Neuronal stem cell (in vitro differentiated cells): ENCODE results near the gene REEP5.

Experiments used
- DNase-seq: peaks from one replicate; pipeline ENCODE4 v3.0.0-alpha.2; 2013; ENCODE audit warnings: low spot score
- H2AFZ ChIP-seq: one replicate; pipeline ENCODE4 v1.6.1; 2013; ENCODE audit warnings: mild to moderate bottlenecking, low read length, inconsistent platforms
- H2AK5ac ChIP-seq: 2 replicates; pipeline ENCODE4 v1.6.1; 2013; ENCODE audit warnings: low read depth, mild to moderate bottlenecking, inconsistent platforms, low read length, moderate library complexity, mixed read lengths
- H2BK120ac ChIP-seq: 2 replicates; pipeline ENCODE4 v1.6.1; 2013; ENCODE audit warnings: low read depth, mild to moderate bottlenecking, inconsistent platforms, low read length, moderate library complexity, mixed read lengths
- H2BK12ac ChIP-seq: one replicate; pipeline ENCODE4 v1.6.1; 2013; ENCODE audit warnings: low read length, inconsistent platforms
- H2BK15ac ChIP-seq: 2 replicates; pipeline ENCODE4 v1.6.1; 2013; ENCODE audit warnings: mild to moderate bottlenecking, low read length, inconsistent platforms, mixed read lengths
- H2BK5ac ChIP-seq: one replicate; pipeline ENCODE4 v1.6.1; 2013; ENCODE audit warnings: inconsistent platforms, mild to moderate bottlenecking, low read length, moderate library complexity
- H3K14ac ChIP-seq: one replicate; pipeline ENCODE4 v1.6.1; 2013; ENCODE audit warnings: low read length, inconsistent platforms
- H3K18ac ChIP-seq: 2 replicates; pipeline ENCODE4 v1.6.1; 2013; ENCODE audit warnings: low read length, inconsistent platforms
- H3K23ac ChIP-seq: 2 replicates; pipeline ENCODE4 v1.6.1; 2013; ENCODE audit warnings: low read depth, mild to moderate bottlenecking, mixed read lengths, low read length, inconsistent platforms; ENCODE audit not compliant: poor library complexity
- H3K27ac ChIP-seq: replicated peaks from 3 replicates; pipeline ENCODE4 v1.5.1; 2013; ENCODE audit warnings: low read length, inconsistent platforms
- H3K27me3 ChIP-seq, 3 experiments: 2 replicates each; pipeline ENCODE4 v1.6.1; 2013; ENCODE audit warnings: low read length in 3 of 3, mild to moderate bottlenecking in 2 of 3, inconsistent platforms in 1 of 3, low read depth in 1 of 3, mixed read lengths in 1 of 3, moderate library complexity in 1 of 3; ENCODE audit not compliant: control insufficient read depth in 3 of 3, insufficient read depth in 3 of 3
- H3K36me3 ChIP-seq, 2 donors: replicated peaks in 1 of 2; 2 replicates each; pipeline ENCODE4 v1.6.1; 2013; ENCODE audit warnings: low read length in 2 of 2; ENCODE audit not compliant: control insufficient read depth in 2 of 2, insufficient read depth in 2 of 2
- H3K4ac ChIP-seq: 2 replicates; pipeline ENCODE4 v1.6.1; 2013; ENCODE audit warnings: inconsistent platforms, mild to moderate bottlenecking, low read length, moderate library complexity
- H3K4me1 ChIP-seq, 2 donors: 1 replicate in 1 of 2; 2 replicates in 1 of 2; pipeline ENCODE4 v1.6.1; 2013; ENCODE audit warnings: low read length in 2 of 2, low read depth in 1 of 2; ENCODE audit not compliant: control insufficient read depth in 2 of 2, insufficient read depth in 1 of 2
- H3K4me2 ChIP-seq: one replicate; pipeline ENCODE4 v1.6.1; 2013; ENCODE audit warnings: mild to moderate bottlenecking, low read length, inconsistent platforms; ENCODE audit not compliant: insufficient read depth, poor library complexity, severe bottlenecking
- H3K4me3 ChIP-seq, 2 donors: 2 replicates each; pipeline ENCODE4 v1.5.1; 2013; ENCODE audit warnings: low read length in 2 of 2, mild to moderate bottlenecking in 2 of 2, inconsistent platforms in 1 of 2, moderate library complexity in 1 of 2
- H3K79me1 ChIP-seq: one replicate; pipeline ENCODE4 v1.6.1; 2013; ENCODE audit warnings: low read depth, mild to moderate bottlenecking, inconsistent platforms, low read length, moderate library complexity
- H3K9ac ChIP-seq: one replicate; pipeline ENCODE4 v1.6.1; 2013; ENCODE audit warnings: mild to moderate bottlenecking, low read depth, low read length, inconsistent platforms; ENCODE audit not compliant: poor library complexity
- H3K9me3 ChIP-seq, 2 donors: replicated peaks in 1 of 2; 2 replicates each; pipeline versions ENCODE3 to v1.6.1; 2013; ENCODE audit warnings: low read length in 2 of 2, mild to moderate bottlenecking in 2 of 2, inconsistent platforms in 1 of 2, low read depth in 1 of 2, mixed read lengths in 1 of 2, moderate library complexity in 1 of 2; ENCODE audit not compliant: control insufficient read depth in 2 of 2, insufficient read depth in 1 of 2
- H4K8ac ChIP-seq: one replicate; pipeline ENCODE4 v1.6.1; 2013; ENCODE audit warnings: low read depth, mild to moderate bottlenecking, inconsistent platforms, low read length, moderate library complexity
- H4K91ac ChIP-seq: one replicate; pipeline ENCODE4 v1.6.1; 2013; ENCODE audit warnings: low read length, low read depth, mild to moderate bottlenecking, inconsistent platforms; ENCODE audit not compliant: poor library complexity
- WGBS, 2 donors: extraction: QIAGEN DNeasy Blood & Tissue Kit; methylation state at CpG; one replicate each; pipeline ENCODE4 v1.1.7; 2013; ENCODE audit warnings: missing lambda C conversion rate in 2 of 2, mixed read lengths in 1 of 2; ENCODE audit not compliant: insufficient read length in 2 of 2, insufficient replicate concordance in 1 of 2; ENCODE audit errors: extremely low coverage in 2 of 2; 5-methylcytosine and 5-hydroxymethylcytosine counted together

REEP5 gene

GRCh38 chr5:112956606-112957005 lies 34.6 kb upstream of the REEP5 start:
- no peak overlapping the region for H3K18ac ChIP-seq
- H2AK5ac ChIP-seq = no peak overlapping the region
- H3K79me1 ChIP-seq = no peaks in the 10 kb centered on the region
- no peak overlapping the region for H4K91ac ChIP-seq
- no peak overlapping the region for H3K9ac ChIP-seq
- H3K36me3 ChIP-seq = no peaks in the 10 kb centered on the region
- no peak overlapping the region for H2BK15ac ChIP-seq
- H3K23ac ChIP-seq = no peak overlapping the region
- H2AFZ ChIP-seq = no peak overlapping the region
- peaks cover 0 to 6% of the 10 kb centered on the region in 2 donors for H3K4me1 ChIP-seq
- no peak overlapping the region for H2BK12ac ChIP-seq
- H3K14ac ChIP-seq = no peak overlapping the region
- H3K4me2 ChIP-seq = no peak overlapping the region
- H3K9me3 ChIP-seq = no peaks in the 10 kb centered on the region
- no CpG with 5 or more reads among the region's 3 CpGs for WGBS, 2 donors
- H3K27me3 ChIP-seq = no peaks in the 10 kb centered on the region
- no peak overlapping the region for H4K8ac ChIP-seq
- no peak overlapping the region for H2BK120ac ChIP-seq
- no peak overlapping the region for H3K4ac ChIP-seq
- H2BK5ac ChIP-seq = no peak overlapping the region
- no peak overlapping the region for H3K4me3 ChIP-seq
- H3K27ac ChIP-seq = no peak overlapping the region
- no peak for DNase-seq

- no peaks in the 10 kb centered on the region for H3K36me3 ChIP-seq
- H4K8ac ChIP-seq = no peak overlapping the region
- H2BK15ac ChIP-seq = no peak overlapping the region
- no CpG with 5 or more reads among the region's 12 CpGs for WGBS, 2 donors
- no peak overlapping the region for H2AFZ ChIP-seq
- no peaks in the 10 kb centered on the region for H3K79me1 ChIP-seq
- H3K4me1 ChIP-seq = no peaks in the 10 kb centered on the region
- no peak overlapping the region for H2BK120ac ChIP-seq
- no peak overlapping the region for H3K9ac ChIP-seq
- H3K18ac ChIP-seq = no peak overlapping the region
- H4K91ac ChIP-seq = no peak overlapping the region
- H3K27me3 ChIP-seq = peaks cover 0 to 4% (median 0%) of the 10 kb centered on the region in 3 experiments
- H3K4ac ChIP-seq = no peak overlapping the region
- no peak for DNase-seq
- no peak overlapping the region for H2BK12ac ChIP-seq
- no peak overlapping the region for H3K4me3 ChIP-seq
- no peak overlapping the region for H3K14ac ChIP-seq
- no peak overlapping the region for H3K4me2 ChIP-seq
- no peaks in the 10 kb centered on the region for H3K9me3 ChIP-seq
- H3K27ac ChIP-seq = no peak overlapping the region
- H2BK5ac ChIP-seq = no peak overlapping the region
- no peak overlapping the region for H2AK5ac ChIP-seq
- no peak overlapping the region for H3K23ac ChIP-seq
Observed at GRCh38 chr5:112951124-112951702, 29.2 kb upstream of the REEP5 start.

GRCh38 chr5:112948458-112948857 lies 26.4 kb upstream of the REEP5 start:
- Histone ChIP-seq H3K14ac (no peak overlapping the region), H3K18ac (no peak overlapping the region), H2BK15ac (no peak overlapping the region), H3K4ac (no peak overlapping the region), H3K36me3 (no peaks in the 10 kb centered on the region), H4K91ac (no peak overlapping the region), H3K4me3 (no peak overlapping the region), H3K27me3 (peaks cover 0 to 4% (median 0%) of the 10 kb centered on the region in 3 experiments), H3K9ac (no peak overlapping the region), H3K4me1 (no peaks in the 10 kb centered on the region), H2BK12ac (no peak overlapping the region), H2AFZ (no peak overlapping the region), H3K27ac (no peak overlapping the region), H3K9me3 (no peaks in the 10 kb centered on the region), H3K4me2 (no peak overlapping the region), H2BK120ac (no peak overlapping the region), H2AK5ac (no peak overlapping the region), H4K8ac (no peak overlapping the region), H2BK5ac (no peak overlapping the region), H3K79me1 (no peaks in the 10 kb centered on the region), H3K23ac (no peak overlapping the region)
- DNase-seq = no peak
- no CpG with 5 or more reads among the region's 1 CpG for WGBS, 2 donors

- no peaks in the 10 kb centered on the region for H3K4me1 ChIP-seq
- no peaks in the 10 kb centered on the region for H3K9me3 ChIP-seq
- no peak overlapping the region for H2AFZ ChIP-seq
- no peak overlapping the region for H4K8ac ChIP-seq
- no peak overlapping the region for H3K4ac ChIP-seq
- H3K4me3 ChIP-seq = no peak overlapping the region
- no CpG with 5 or more reads among the region's 2 CpGs for WGBS, 2 donors
- no peak overlapping the region for H2BK15ac ChIP-seq
- no peak overlapping the region for H3K4me2 ChIP-seq
- H3K27ac ChIP-seq = no peak overlapping the region
- H2BK120ac ChIP-seq = no peak overlapping the region
- no peak overlapping the region for H3K23ac ChIP-seq
- no peak overlapping the region for H2BK5ac ChIP-seq
- no peak overlapping the region for H3K18ac ChIP-seq
- peaks cover 0 to 13% (median 0%) of the 10 kb centered on the region in 3 experiments for H3K27me3 ChIP-seq
- H2AK5ac ChIP-seq = no peak overlapping the region
- H3K9ac ChIP-seq = no peak overlapping the region
- no peaks in the 10 kb centered on the region for H3K36me3 ChIP-seq
- DNase-seq = no peak
- no peaks in the 10 kb centered on the region for H3K79me1 ChIP-seq
- no peak overlapping the region for H2BK12ac ChIP-seq
- no peak overlapping the region for H3K14ac ChIP-seq
- no peak overlapping the region for H4K91ac ChIP-seq
Observed at GRCh38 chr5:112940670-112941069, 18.6 kb upstream of the REEP5 start.
